ENCODE data around the gene ZNF75A.

DNA sequence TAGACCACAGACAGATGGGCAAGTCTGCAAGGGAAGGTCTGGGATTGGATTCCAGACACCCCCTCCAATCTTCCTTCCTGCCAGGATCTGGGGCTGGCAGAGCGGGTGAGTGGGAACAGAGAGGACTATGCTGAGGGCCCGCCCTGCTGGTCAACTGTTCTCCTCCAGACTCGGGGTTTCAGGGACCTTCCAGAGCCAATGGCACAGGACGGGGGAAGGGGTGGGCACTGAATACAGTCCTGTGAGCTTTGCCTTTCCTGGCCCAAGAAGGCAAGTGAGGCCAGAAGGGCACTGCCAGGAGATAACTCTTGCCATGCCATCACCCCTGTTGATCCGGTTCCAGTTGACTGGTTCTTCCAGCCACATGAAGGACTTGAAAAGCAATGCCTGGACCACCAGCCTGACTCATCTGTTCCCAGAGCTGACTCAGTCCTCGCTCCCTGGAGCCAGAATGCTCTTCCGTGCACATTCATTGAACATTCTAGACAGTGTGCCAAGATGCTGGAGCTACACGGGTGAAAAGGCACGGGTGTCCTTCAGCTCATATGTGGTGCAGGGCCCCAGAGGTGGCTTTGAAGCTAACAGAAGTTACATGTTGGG is 48.3 kb upstream of the ZNF75A start:
- TF ChIP-seq CTCF (IDR thresholded peaks at IDR 0.05; ENCODE audit: low read length) (no peak), EZH2phosphoT487 (IDR thresholded peaks at IDR 0.05; ENCODE audit: low read length) (no peak)
